GM18505 (cell line): ENCODE results near the gene MYO5A.
"Not testable (repeated sequence)": the region's sequence is repeated elsewhere in the genome, so short reads cannot be mapped to it uniquely, and the experiment has no call there.

ENCODE experiments used
- ATAC-seq: cut with Tn5 transposase; IDR thresholded peaks from one replicate; pipeline ENCODE4 v1.9.1; 2021; ENCODE audit not compliant: unreplicated experiment
- POLR2A ChIP-seq: IDR thresholded peaks from 4 replicates; pipeline ENCODE4 v1.6.1; 2011; ENCODE audit warnings: borderline replicate concordance; ENCODE audit not compliant: insufficient read depth, insufficient read length; ENCODE audit errors: extremely low read depth

MYO5A gene

GRCh38 chr15:52528564-52529340 is at the start of gene MYO5A:
Gene MYO5A (minus strand): TSS chr15:52528880. CDS start chr15:52528806, 74 bp downstream.
- peak; percentile 83 for ATAC-seq

DNA sequence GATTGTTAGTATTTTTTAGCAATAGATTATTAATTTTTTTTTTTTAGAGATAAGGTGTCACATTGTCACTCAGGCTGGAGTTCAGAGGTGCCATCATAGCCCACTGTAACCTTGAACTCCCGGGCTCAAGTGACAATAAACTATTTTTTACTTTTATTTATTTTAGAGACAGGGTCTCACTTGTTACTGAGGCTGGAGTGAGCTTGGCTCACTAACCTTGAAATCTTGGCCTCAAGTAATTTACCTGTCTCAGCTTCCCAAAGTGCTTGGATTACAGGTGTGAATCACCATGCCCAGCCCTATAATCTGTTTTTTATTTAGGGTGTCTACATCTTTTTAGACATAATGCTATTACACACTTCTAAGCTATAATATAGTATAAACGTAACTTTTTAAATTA is 48.0 kb upstream of the MYO5A start:
- TF ChIP-seq POLR2A: no peak
- ATAC-seq: no peak

More at GRCh38 chr15:52528564-52529340, at the start of gene MYO5A:
- peak; percentile 59 for TF ChIP-seq POLR2A

- ATAC-seq: not testable (repeated sequence)
Measured at GRCh38 chr15:52575573-52575972, 46.9 kb upstream of the MYO5A start.

- TF ChIP-seq POLR2A: no peak
- ATAC-seq: no peak
Measured at GRCh38 chr15:52575072-52575471, 46.4 kb upstream of the MYO5A start.

GRCh38 chr15:52574623-52575022 is 45.9 kb upstream of the MYO5A start:
- not testable (repeated sequence) for ATAC-seq

GRCh38 chr15:52568601-52569585 is 40.2 kb upstream of the MYO5A start, which contains the start of gene ARPP19:
Gene ARPP19 (minus strand): TSS chr15:52569030. CDS start chr15:52568892, 138 bp downstream.
- peak; percentile 69 for ATAC-seq
- TF ChIP-seq POLR2A: peak; percentile 72

GRCh38 chr15:52567871-52568600 is 39.4 kb upstream of the MYO5A start:
- ATAC-seq: no peak
- TF ChIP-seq POLR2A: no peak

DNA sequence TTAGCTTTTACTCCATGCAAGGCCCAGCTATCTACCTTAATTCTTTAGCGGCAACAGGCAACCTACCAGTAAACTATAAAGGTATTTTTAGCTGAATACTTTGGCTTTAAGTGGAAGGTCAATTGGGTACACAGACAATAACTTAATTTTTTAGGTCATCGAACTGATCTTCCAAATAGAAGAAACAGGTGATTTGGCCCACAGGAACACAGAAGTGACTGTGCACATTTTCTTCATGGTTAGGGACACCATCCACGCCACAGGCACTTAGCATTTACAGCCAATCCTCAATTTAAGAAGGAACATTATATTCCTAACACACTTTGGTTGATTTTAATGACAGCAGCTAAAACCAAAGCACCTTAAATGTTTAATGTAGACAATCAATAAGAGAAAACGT is 38.2 kb upstream of the MYO5A start:
- TF ChIP-seq POLR2A: no peak
- no peak for ATAC-seq

DNA sequence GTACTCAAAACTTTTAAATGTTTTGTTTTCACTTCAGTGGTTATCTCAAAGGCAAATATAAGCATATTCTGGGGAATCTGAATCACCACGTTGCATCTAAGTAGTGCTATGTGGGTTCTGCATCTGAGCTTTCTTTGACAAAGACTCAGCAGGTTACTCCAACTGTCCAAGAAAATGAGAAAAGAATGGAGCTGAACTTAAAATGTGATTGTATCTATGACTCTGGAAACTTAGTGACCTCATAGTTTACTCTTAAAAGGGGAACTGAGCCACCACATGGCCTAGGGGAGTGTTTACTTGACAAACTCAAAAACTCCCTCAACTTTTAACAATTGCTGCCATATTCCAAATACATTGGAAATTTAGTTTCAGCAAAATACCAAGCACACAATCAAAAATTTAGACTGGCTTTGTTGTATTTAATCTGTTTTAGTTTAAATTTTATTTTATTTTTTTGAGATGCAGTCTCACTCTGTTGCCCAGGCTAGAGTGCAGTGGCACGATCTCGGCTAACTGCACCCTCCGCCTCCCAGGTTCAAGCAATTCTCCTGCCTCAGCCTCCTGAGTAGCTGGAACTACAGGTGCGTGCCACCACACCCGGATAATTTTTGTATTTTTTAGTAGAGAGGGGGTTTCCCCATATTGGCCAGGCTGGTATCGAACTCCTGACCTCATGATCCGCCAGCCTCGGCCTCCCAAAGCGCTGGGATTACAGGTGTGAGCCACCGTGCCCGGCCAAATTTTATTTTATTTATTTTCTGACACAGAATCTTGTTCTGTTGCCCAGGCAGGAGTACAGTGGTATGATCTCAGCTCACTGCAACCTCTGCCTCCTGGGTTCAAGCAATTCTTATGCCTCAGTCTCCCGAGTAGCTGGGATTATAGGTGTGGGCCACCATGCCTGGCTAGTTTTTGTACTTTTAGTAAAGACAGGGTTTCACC is 37.0 kb upstream of the MYO5A start:
- ATAC-seq: peak; percentile 39

- ATAC-seq: no peak
- no peak for TF ChIP-seq POLR2A
Measured at GRCh38 chr15:52563501-52564060, 34.9 kb upstream of the MYO5A start.

DNA sequence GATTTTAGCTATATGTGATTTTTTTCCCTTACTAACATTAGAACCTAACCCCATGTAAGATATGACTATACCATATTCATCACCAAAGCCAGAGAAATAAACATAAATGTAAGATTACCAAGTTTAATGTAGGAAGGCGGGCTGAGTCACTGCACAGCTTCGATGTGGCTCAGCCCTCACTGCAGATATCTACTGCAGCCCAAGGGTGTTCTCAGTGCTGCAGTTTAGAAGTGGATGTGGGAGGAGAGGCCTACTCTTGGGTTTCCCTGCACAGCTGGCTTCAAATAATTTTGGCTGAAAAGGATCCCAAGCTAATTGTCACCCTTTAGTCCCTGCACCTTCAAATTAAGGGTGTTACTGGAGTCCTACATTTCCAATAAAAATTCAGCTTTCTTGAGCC is 30.9 kb upstream of the MYO5A start:
- TF ChIP-seq POLR2A: no peak
- ATAC-seq: no peak

DNA sequence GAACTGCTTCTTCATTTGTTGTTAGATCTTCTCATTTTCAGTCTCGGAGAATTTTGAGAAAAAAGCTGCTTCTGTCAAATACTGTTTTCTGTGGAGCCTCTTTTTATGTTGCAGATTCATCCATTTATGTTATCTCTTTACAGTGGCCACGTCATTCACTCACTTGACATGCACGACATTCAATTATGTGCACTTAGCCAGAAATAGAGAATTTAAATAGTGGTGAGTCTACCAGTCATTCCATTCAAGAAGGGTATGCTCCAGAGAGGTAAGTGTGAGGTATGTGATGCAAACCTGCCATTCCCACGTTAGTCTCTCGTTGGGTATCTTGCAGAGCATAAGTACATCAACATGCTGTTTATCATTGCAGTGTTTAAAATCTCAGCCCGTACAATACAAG is 30.3 kb upstream of the MYO5A start:
- no peak for ATAC-seq
- TF ChIP-seq POLR2A: no peak
